Heart left ventricle (tissue), 16 donors: Measurements from ENCODE around the gene ADAMTSL1. TPM values are rescaled to one million over a fixed set of nuclear protein-coding genes. Genes with fewer than 3 reads are reported as not detected.

Experiments used
- ATAC-seq, 4 donors: fragments of 200-7000 bp; cut with Tn5 transposase; one replicate each; pipeline ENCODE4 v1.9.1; 2020 to 2022; ENCODE audit warnings: moderate library complexity in 4 of 4, mild to moderate bottlenecking in 3 of 4, moderate number of reproducible peaks in 1 of 4
- DNase-seq, 5 donors: peaks; one replicate each; pipeline ENCODE4 v3.0.0-alpha.2; 2020
- H3K27ac ChIP-seq, 12 donors: fragments of 200-600 bp; sonication (generic) in 4 of 12; one replicate each; pipeline versions ENCODE4 v1.5.0 to v1.8.0; 2016 to 2022; ENCODE audit warnings: mild to moderate bottlenecking in 2 of 12
- H3K27me3 ChIP-seq, 9 donors: fragments of 200-600 bp; sonication (generic) in 2 of 9; one replicate each; pipeline versions ENCODE4 v1.5.1 to v1.8.0; 2016 to 2022; ENCODE audit warnings: mild to moderate bottlenecking in 3 of 9
- H3K36me3 ChIP-seq, 9 donors: fragments of 200-600 bp; sonication (generic) in 2 of 9; one replicate each; pipeline versions ENCODE4 v1.5.0 to v1.8.0; 2018 to 2022; ENCODE audit warnings: mild to moderate bottlenecking in 2 of 9
- H3K4me1 ChIP-seq, 12 donors: fragments of 200-600 bp; sonication (generic) in 4 of 12; one replicate each; pipeline versions ENCODE4 v1.5.0 to v1.8.0; 2016 to 2022; ENCODE audit warnings: mild to moderate bottlenecking in 3 of 12
- H3K4me3 ChIP-seq, 12 donors: fragments of 200-600 bp; sonication (generic) in 4 of 12; one replicate each; pipeline versions ENCODE4 v1.5.0 to v1.8.0; 2017 to 2022; ENCODE audit warnings: mild to moderate bottlenecking in 9 of 12, moderate library complexity in 4 of 12
- H3K9me3 ChIP-seq, 12 donors: fragments of 200-600 bp; sonication (generic) in 4 of 12; one replicate each; pipeline versions ENCODE4 v1.5.0 to v1.8.0; 2016 to 2022; ENCODE audit warnings: mild to moderate bottlenecking in 1 of 12
- CTCF ChIP-seq, 12 donors: fragments of 200-600 bp; sonication (generic) in 4 of 12; IDR thresholded peaks; one replicate each; pipeline versions ENCODE4 v1.5.0 to v1.8.0; 2018 to 2022; ENCODE audit warnings: antibody characterized with exemption in 12 of 12, mild to moderate bottlenecking in 5 of 12
- POLR2A ChIP-seq, 2 donors: fragments of 450-650 bp; IDR thresholded peaks; one replicate each; pipeline ENCODE4 v1.6.1; 2017; ENCODE audit warnings: antibody characterized with exemption in 2 of 2, mild to moderate bottlenecking in 2 of 2, moderate library complexity in 2 of 2
- WGBS, 4 donors: extraction: QIAGEN DNeasy Blood & Tissue Kit in 2 of 4; methylation state at CpG; one replicate each; pipeline versions ENCODE4 v1.1.5 to v1.1.7; 2013 to 2018; 5-methylcytosine and 5-hydroxymethylcytosine counted together
- intact Hi-C, 10 donors: fragments of 100-400 bp; cut with DNase I; formaldehyde crosslinking; loops; one replicate each; pipeline versions ENCODE4 v1.11.1 to v1.14.2; 2022
- polyA plus RNA-seq, 2 donors: library from polyadenylated mRNA; stranded (reverse); fragments of 200-250 nt; gene quantifications; one replicate each; pipeline ENCODE4 v1.2.3, GENCODE V29; 2013
- total RNA-seq, 9 donors: library from RNA; depleted of rRNA in 2 of 9; stranded (reverse); fragments of >200 nt in 2 of 9; fragmentation: NEBNext Ultra II Directional in 3 of 9; extraction: Animal tissue kit (Norgen Biotek cat#: 25700) in 3 of 9; gene quantifications; one replicate each; pipeline versions ENCODE4 v1.1.0 to v1.2.4, GENCODE V29; 2016 to 2023
- donor health status: ischemic (EF 13 %, LVEDD 7.1; RV severe dilation, severe dysfunction).
- donor health status: healthy with polysubstance abuse.
- donor health status: DM: no; HTN: yes; CAD: no.
- donor health status: DM: no; HTN: no; CAD: no.
- donor health status: ischemic (EF 25% LVEDD 6.9; RV normal size, moderate dysfunction).
- donor health status: ischemic (EF 25% LVEDD 5.7; RV mildly dilated, moderate dysfunction).
- donor health status: healthy.
- donor health status: DM: yes; HTN: yes; CAD: no.
- donor health status: ischemic (EF 35%, LVEDD 5.7; RV mildly dilated, moderate dysfunction).
- donor health status: nonischemic (EF 11% LVEDD 7.7; RV severe dilation, severe dysfunction).
- donor health status: DM: yes; HTN: yes; CAD: no.
- donor health status: PGD.
- donor health status: ischemic (EF 29% LVEDD 5.4; RV normal size, mild dysfunction).
- donor health status: nonischemic (EF 23%, LVEDD 6.1; RV moderate dilation, normal function).

ADAMTSL1 gene
- total and polyA plus RNA-seq, 11 donors, result 0.46 to 4.7 (median 1.1) TPM

- DNase-seq (no peak), ATAC-seq (no peak)
- Histone ChIP-seq H3K36me3 (no peaks in the 10 kb centered on the region), H3K4me3 (no peak overlapping the region), H3K9me3 (no peaks in the 10 kb centered on the region), H3K4me1 (peaks cover 0 to 20% (median 5%) of the 10 kb centered on the region in 12 donors), H3K27ac (peak overlapping the region in 1 of 12 donors; percentile 26), H3K27me3 (no peaks in the 10 kb centered on the region)
- TF ChIP-seq POLR2A (IDR thresholded peaks at IDR 0.05) (no peak), CTCF (IDR thresholded peaks at IDR 0.05) (no peak)
- 45 to 64% (median 56%) methylated on average over 2 of the region's 2 CpGs for WGBS, 4 donors
- intact Hi-C loops, result no loop called here
These were observed 304.9 kb downstream of the ADAMTSL1 start for GRCh38 chr9:18778846-18779245.

- TF ChIP-seq POLR2A (IDR thresholded peaks at IDR 0.05) (no peak), CTCF (IDR thresholded peaks at IDR 0.05) (no peak)
- Histone ChIP-seq H3K27me3 (no peaks in the 10 kb centered on the region), H3K4me3 (no peak overlapping the region), H3K4me1 (peaks cover 0 to 57% (median 24%) of the 10 kb centered on the region in 12 donors), H3K9me3 (no peaks in the 10 kb centered on the region), H3K36me3 (no peaks in the 10 kb centered on the region), H3K27ac (peak overlapping the region in 7 of 12 donors; percentile 22 to 88 (median 85))
- intact Hi-C loops, result loop anchor here in 2 of 10 donors (2.0 to 10.0 kb wide), 2 partner anchors 149 to 155 kb away; no protein-coding TSS in a partner anchor
- WGBS, 4 donors, result 59 to 70% (median 62%) methylated on average over 3 of the region's 3 CpGs
- DNase-seq, result no peak
- ATAC-seq, result no peak
These were observed 310.0 kb downstream of the ADAMTSL1 start for GRCh38 chr9:18783909-18784308.

- peak; percentile 48 to 84 (median 72) for ATAC-seq
- peak in 1 of 5 donors; percentile 23 for DNase-seq
- Histone ChIP-seq H3K4me3 (no peak overlapping the region), H3K9me3 (no peaks in the 10 kb centered on the region), H3K4me1 (peaks cover 0 to 54% (median 24%) of the 10 kb centered on the region in 12 donors), H3K27ac (peak overlapping the region; percentile 43 to 88 (median 75)), H3K36me3 (no peaks in the 10 kb centered on the region), H3K27me3 (no peaks in the 10 kb centered on the region)
- intact Hi-C loops, result loop anchor here in 1 of 10 donors (10.0 kb wide), 1 partner anchor 151 kb away; no protein-coding TSS in a partner anchor
- 66 to 75% (median 70%) methylated on average over 2 of the region's 2 CpGs for WGBS, 4 donors
- no peak for TF ChIP-seq POLR2A (IDR thresholded peaks at IDR 0.05)
- no peak for TF ChIP-seq CTCF (IDR thresholded peaks at IDR 0.05)
These were observed 311.7 kb downstream of the ADAMTSL1 start for GRCh38 chr9:18785604-18786003.

- no peaks in the 10 kb centered on the region for H3K9me3 ChIP-seq
- peak overlapping the region; percentile 43 to 88 (median 75) for H3K27ac ChIP-seq
- TF ChIP-seq POLR2A (IDR thresholded peaks at IDR 0.05) (no peak), CTCF (IDR thresholded peaks at IDR 0.05) (no peak)
- ATAC-seq, result no peak
- H3K4me3 ChIP-seq, result no peak overlapping the region
- peaks cover 0 to 54% (median 24%) of the 10 kb centered on the region in 12 donors for H3K4me1 ChIP-seq
- intact Hi-C loops, result loop anchor here in 1 of 10 donors (10.0 kb wide), 1 partner anchor 151 kb away; no protein-coding TSS in a partner anchor
- 29 to 63% (median 46%) methylated on average over 3 of the region's 3 CpGs for WGBS, 4 donors
- no peaks in the 10 kb centered on the region for H3K36me3 ChIP-seq
- no peak for DNase-seq
- no peaks in the 10 kb centered on the region for H3K27me3 ChIP-seq
These were observed 312.2 kb downstream of the ADAMTSL1 start for GRCh38 chr9:18786196-18786595.
